SK-N-SH (cell line): ENCODE data around the gene TNFAIP2. TPM values are rescaled to one million over a fixed set of nuclear protein-coding genes. Genes with fewer than 3 reads are reported as not detected.
A peak's percentile ranks its signal among the peaks of the same experiment; 100 is the strongest.

ENCODE experiments used
- CTCF ChIA-PET: fragments of 300-600, 350-600 bp; formaldehyde crosslinking; extraction: SDS; loops from one replicate; lab custom pipeline; 2021; lab: Yijun Ruan, JAX
- POLR2A ChIA-PET: fragments of 350-600 bp; sonication (Branson Sonifier 250); formaldehyde crosslinking; extraction: SDS; loops from one replicate; lab custom pipeline; 2020; ENCODE audit warnings: antibody characterized with exemption, inconsistent platforms; lab: Yijun Ruan, JAX
- DNase-seq: peaks from one replicate; pipeline ENCODE4 v3.0.0; 2012
- H2AFZ ChIP-seq: fragments of 200-600 bp; sonication (generic); 2 replicates; pipeline ENCODE4 v1.8.1; 2016; ENCODE audit warnings: antibody characterized with exemption, mild to moderate bottlenecking, low read depth
- H3F3A ChIP-seq: fragments of 200-600 bp; sonication (generic); replicated peaks from 2 replicates; pipeline ENCODE3; 2016; ENCODE audit warnings: antibody characterized with exemption, mild to moderate bottlenecking; ENCODE audit not compliant: insufficient read depth
- H3K27ac ChIP-seq, 2 experiments: fragments of 200-500 bp in 1 of 2; fragments of 200-600 bp in 1 of 2; sonication (Bioruptor generic) in 1 of 2; sonication (generic), shearing (Covaris generic) in 1 of 2; 2 replicates each; pipeline versions ENCODE4 v1.5.1 to v1.6.1; 2014 to 2016; ENCODE audit warnings: low read depth in 2 of 2, inconsistent platforms in 1 of 2, low read length in 1 of 2, mild to moderate bottlenecking in 1 of 2, mixed read lengths in 1 of 2
- H3K27me3 ChIP-seq: fragments of 200-600 bp; sonication (generic), shearing (Covaris generic); 2 replicates; pipeline ENCODE4 v1.6.1; 2016; ENCODE audit warnings: mixed run types; ENCODE audit not compliant: insufficient read depth
- H3K36me3 ChIP-seq, 2 experiments: fragments of 200-500 bp in 1 of 2; fragments of 200-600 bp in 1 of 2; sonication (Bioruptor generic) in 1 of 2; sonication (generic) in 1 of 2; replicated peaks in 1 of 2; 2 replicates each; pipeline versions ENCODE3 to v1.5.1; 2014 to 2016; ENCODE audit warnings: low read length in 1 of 2, mild to moderate bottlenecking in 1 of 2; ENCODE audit not compliant: insufficient read depth in 2 of 2, control insufficient read depth in 1 of 2
- H3K4me1 ChIP-seq, 2 experiments: fragments of 200-500 bp in 1 of 2; fragments of 200-600 bp in 1 of 2; sonication (Bioruptor generic) in 1 of 2; sonication (generic), shearing (Covaris generic) in 1 of 2; 2 replicates each; pipeline versions ENCODE4 v1.5.1 to v1.6.1; 2014 to 2016; ENCODE audit warnings: low read depth in 1 of 2, low read length in 1 of 2, mixed run types in 1 of 2; ENCODE audit not compliant: insufficient read depth in 2 of 2, control insufficient read depth in 1 of 2
- H3K4me2 ChIP-seq: fragments of 200-600 bp; sonication (generic), shearing (Covaris generic); 2 replicates; pipeline ENCODE4 v1.6.1; 2017; ENCODE audit warnings: mixed run types
- H3K4me3 ChIP-seq, 2 experiments: fragments of 200-500 bp in 1 of 2; fragments of 200-600 bp in 1 of 2; sonication (Bioruptor generic) in 1 of 2; sonication (generic), shearing (Covaris generic) in 1 of 2; 2 replicates each; pipeline versions ENCODE4 v1.5.1 to v1.8.1; 2014 to 2016; ENCODE audit warnings: low read depth in 2 of 2, inconsistent platforms in 1 of 2, low read length in 1 of 2, mild to moderate bottlenecking in 1 of 2, mixed read lengths in 1 of 2, moderate library complexity in 1 of 2
- H3K79me2 ChIP-seq: fragments of 200-600 bp; sonication (generic); 2 replicates; pipeline ENCODE4 v1.8.1; 2017; ENCODE audit warnings: mild to moderate bottlenecking; ENCODE audit not compliant: insufficient read depth
- H3K9ac ChIP-seq: fragments of 200-600 bp; sonication (generic); 2 replicates; pipeline ENCODE4 v1.6.1; 2017; ENCODE audit warnings: mixed run types
- H3K9me2 ChIP-seq: fragments of 200-600 bp; sonication (generic); 2 replicates; pipeline ENCODE4 v1.6.1; 2017; ENCODE audit warnings: mixed run types
- H3K9me3 ChIP-seq: fragments of 200-600 bp; sonication (generic); 2 replicates; pipeline ENCODE4 v1.6.1; 2017; ENCODE audit warnings: mixed run types, mild to moderate bottlenecking, moderate library complexity
- H4K20me1 ChIP-seq: fragments of 200-600 bp; sonication (generic); 2 replicates; pipeline ENCODE4 v1.6.1; 2017; ENCODE audit warnings: mild to moderate bottlenecking, mixed run types; ENCODE audit not compliant: insufficient read depth
- CHD2 ChIP-seq: fragments of 150-350 bp; IDR thresholded peaks from 2 replicates; pipeline ENCODE4 v1.6.1; 2018; ENCODE audit warnings: low read length; ENCODE audit not compliant: partially characterized antibody
- GABPA ChIP-seq: IDR thresholded peaks from 2 replicates; pipeline ENCODE4 v1.4.0; 2012; ENCODE audit warnings: low read depth, mild to moderate bottlenecking
- JUND ChIP-seq: IDR thresholded peaks from 2 replicates; pipeline ENCODE4 v1.4.0; 2012
- NFIC ChIP-seq: IDR thresholded peaks from 2 replicates; pipeline ENCODE4 v1.4.0; 2012; ENCODE audit warnings: borderline replicate concordance
- NRF1 ChIP-seq: IDR thresholded peaks from 2 replicates; pipeline ENCODE4 v1.6.1; 2012; ENCODE audit warnings: low read depth, mild to moderate bottlenecking, low read length
- POLR2AphosphoS5 ChIP-seq: IDR thresholded peaks from 2 replicates; pipeline ENCODE4 v1.6.1; 2012; ENCODE audit warnings: low read depth, low read length
- RAD21 ChIP-seq: IDR thresholded peaks from 2 replicates; pipeline ENCODE4 v1.6.1; 2012; ENCODE audit warnings: mild to moderate bottlenecking, low read length
- RCOR1 ChIP-seq: fragments of 150-350 bp; IDR thresholded peaks from 2 replicates; pipeline ENCODE4 v1.6.1; 2017; ENCODE audit warnings: antibody characterized with exemption, low read length
- RFX5 ChIP-seq: IDR thresholded peaks from 2 replicates; pipeline ENCODE4 v1.6.1; 2012; ENCODE audit warnings: mild to moderate bottlenecking, improper control_type of control experiment, low read length
- SMC3 ChIP-seq: IDR thresholded peaks from 2 replicates; pipeline ENCODE4 v1.6.1; 2012; ENCODE audit warnings: low read depth, low read length, improper control_type of control experiment
- TAF1 ChIP-seq: IDR thresholded peaks from 2 replicates; pipeline ENCODE4 v1.6.1; 2012; ENCODE audit warnings: low read depth, mild to moderate bottlenecking, low read length, moderate library complexity, borderline replicate concordance
- YY1 ChIP-seq: IDR thresholded peaks from 2 replicates; pipeline ENCODE4 v1.4.0; 2012; ENCODE audit warnings: low read depth, mild to moderate bottlenecking
- WGBS: methylation state at CpG from one replicate; pipeline ENCODE4 v1.1.6; 2017; ENCODE audit warnings: low lambda C conversion rate; 5-methylcytosine and 5-hydroxymethylcytosine counted together
- polyA plus RNA-seq, 3 experiments: library from polyadenylated mRNA; depleted of rRNA; stranded (reverse); fragments of >200 nt; gene quantifications; 2 replicates each; pipeline ENCODE4 v1.2.3, GENCODE V29; 2012
- TF ChIP-seq, protein P1 (sequence below): fragments of 150-350 bp; IDR thresholded peaks from 2 replicates; pipeline ENCODE4 v1.6.1; 2017; ENCODE audit warnings: antibody characterized with exemption, low read length, low read depth, borderline replicate concordance
- TF ChIP-seq, protein P2 (sequence below): fragments of 150-350 bp; IDR thresholded peaks from 2 replicates; pipeline ENCODE4 v1.6.1; 2016; ENCODE audit warnings: mild to moderate bottlenecking, low read depth, low read length
- TF ChIP-seq, protein P3 (sequence below): IDR thresholded peaks from 2 replicates; pipeline ENCODE4 v1.4.0; 2012; ENCODE audit warnings: low read depth, borderline replicate concordance
- TF ChIP-seq, protein P4 (sequence below): IDR thresholded peaks from 2 replicates; pipeline ENCODE4 v1.4.0; 2012; ENCODE audit warnings: low read depth

Gene TNFAIP2
- polyA plus RNA-seq, 1 of the 3 experiments (the other 2 are of a cell fraction) = 16.0 TPM

DNA sequence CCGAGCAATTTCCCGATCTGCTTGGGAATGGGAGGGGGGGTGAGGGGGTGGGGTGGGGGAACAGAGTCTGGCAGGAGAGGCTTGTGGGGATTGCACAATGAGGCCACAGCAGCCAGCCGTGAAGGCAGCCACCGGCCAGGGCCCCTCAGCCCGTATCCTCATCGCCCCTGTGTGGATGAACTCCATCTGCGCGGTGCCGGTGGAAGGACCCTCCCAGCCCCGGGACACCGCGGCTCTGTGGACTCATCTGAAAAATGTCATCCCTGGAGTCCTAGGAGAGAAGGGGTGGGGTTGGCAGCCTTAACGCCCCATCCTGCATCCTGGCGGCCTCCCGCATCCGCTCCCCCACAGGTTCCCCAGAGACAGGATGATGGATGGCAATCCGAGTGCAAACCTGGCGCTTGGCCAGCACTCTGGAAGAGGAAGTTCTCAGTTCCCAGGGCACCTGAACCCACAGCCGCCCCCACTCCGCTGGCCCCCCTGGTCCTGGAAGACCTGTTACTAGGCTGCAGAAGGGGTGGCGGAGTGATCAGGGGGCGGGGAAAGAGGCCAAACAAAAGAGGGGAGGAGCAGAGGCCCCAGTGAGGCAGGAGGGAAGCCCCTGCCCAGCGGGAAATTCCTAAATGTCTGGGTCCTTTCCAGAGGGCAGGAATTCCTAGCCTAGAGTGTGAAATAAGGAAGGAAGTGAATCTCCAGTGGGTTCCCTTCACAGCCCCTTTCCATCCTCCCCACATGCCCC, 1.2 kb upstream of the TNFAIP2 start (continued):
- peak; percentile 69 for TF ChIP-seq GABPA
- TF ChIP-seq RCOR1 = peak; percentile 51
- TF ChIP-seq TAF1 = no peak; the same call in 1 of the 2 replicates
- no peak for TF ChIP-seq YY1
- TF ChIP-seq RAD21 = 0 out of 2 replicates have a peak, but pooled peaks have one; percentile 11
- TF ChIP-seq NFIC = peak; percentile 99
- TF ChIP-seq, protein P1, sequence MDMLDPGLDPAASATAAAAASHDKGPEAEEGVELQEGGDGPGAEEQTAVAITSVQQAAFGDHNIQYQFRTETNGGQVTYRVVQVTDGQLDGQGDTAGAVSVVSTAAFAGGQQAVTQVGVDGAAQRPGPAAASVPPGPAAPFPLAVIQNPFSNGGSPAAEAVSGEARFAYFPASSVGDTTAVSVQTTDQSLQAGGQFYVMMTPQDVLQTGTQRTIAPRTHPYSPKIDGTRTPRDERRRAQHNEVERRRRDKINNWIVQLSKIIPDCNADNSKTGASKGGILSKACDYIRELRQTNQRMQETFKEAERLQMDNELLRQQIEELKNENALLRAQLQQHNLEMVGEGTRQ = no peak
- TF ChIP-seq SMC3 = 0 out of 2 replicates have a peak, but pooled peaks have one; percentile 1
- TF ChIP-seq, protein P2, sequence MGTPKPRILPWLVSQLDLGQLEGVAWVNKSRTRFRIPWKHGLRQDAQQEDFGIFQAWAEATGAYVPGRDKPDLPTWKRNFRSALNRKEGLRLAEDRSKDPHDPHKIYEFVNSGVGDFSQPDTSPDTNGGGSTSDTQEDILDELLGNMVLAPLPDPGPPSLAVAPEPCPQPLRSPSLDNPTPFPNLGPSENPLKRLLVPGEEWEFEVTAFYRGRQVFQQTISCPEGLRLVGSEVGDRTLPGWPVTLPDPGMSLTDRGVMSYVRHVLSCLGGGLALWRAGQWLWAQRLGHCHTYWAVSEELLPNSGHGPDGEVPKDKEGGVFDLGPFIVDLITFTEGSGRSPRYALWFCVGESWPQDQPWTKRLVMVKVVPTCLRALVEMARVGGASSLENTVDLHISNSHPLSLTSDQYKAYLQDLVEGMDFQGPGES = no peak
- TF ChIP-seq, protein P3, sequence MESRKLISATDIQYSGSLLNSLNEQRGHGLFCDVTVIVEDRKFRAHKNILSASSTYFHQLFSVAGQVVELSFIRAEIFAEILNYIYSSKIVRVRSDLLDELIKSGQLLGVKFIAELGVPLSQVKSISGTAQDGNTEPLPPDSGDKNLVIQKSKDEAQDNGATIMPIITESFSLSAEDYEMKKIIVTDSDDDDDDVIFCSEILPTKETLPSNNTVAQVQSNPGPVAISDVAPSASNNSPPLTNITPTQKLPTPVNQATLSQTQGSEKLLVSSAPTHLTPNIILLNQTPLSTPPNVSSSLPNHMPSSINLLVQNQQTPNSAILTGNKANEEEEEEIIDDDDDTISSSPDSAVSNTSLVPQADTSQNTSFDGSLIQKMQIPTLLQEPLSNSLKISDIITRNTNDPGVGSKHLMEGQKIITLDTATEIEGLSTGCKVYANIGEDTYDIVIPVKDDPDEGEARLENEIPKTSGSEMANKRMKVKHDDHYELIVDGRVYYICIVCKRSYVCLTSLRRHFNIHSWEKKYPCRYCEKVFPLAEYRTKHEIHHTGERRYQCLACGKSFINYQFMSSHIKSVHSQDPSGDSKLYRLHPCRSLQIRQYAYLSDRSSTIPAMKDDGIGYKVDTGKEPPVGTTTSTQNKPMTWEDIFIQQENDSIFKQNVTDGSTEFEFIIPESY = no peak
- no peak for TF ChIP-seq NRF1
- TF ChIP-seq CHD2 = peak; percentile 27
- peak; percentile 48; the same call in 1 of the 2 replicates for TF ChIP-seq POLR2AphosphoS5
- no peak for TF ChIP-seq RFX5
- TF ChIP-seq JUND = no peak; the same call in 1 of the 2 replicates
- TF ChIP-seq, protein P4, sequence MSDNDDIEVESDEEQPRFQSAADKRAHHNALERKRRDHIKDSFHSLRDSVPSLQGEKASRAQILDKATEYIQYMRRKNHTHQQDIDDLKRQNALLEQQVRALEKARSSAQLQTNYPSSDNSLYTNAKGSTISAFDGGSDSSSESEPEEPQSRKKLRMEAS = no peak

DNA sequence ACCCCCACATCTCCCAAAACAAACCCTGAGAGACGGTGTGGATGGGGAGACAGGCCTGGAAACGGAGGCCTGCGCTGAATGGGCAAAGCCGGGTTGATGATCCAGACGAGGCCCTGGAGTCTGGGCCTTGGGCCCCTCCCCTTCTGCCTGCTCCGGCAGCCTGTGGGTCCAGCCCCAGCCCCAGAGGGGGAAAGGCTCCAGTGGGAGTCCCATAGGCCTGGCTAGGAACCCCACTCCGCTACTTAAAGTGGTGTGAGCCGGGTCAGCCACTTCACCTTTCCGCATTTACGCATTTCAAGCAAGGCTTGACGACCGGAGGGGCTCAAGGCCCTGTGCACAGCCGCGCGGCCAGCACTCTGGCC, 695 bp upstream of the TNFAIP2 start:
- Histone ChIP-seq H3F3A (peaks cover 9% of the 10 kb centered on the region), H2AFZ (peak overlapping the region; percentile 69; the same call in 1 of the 2 replicates), H3K9me2 (no peaks in the 10 kb centered on the region), H4K20me1 (no peaks in the 10 kb centered on the region), H3K4me2 (peak overlapping the region; percentile 66; the same call in 1 of the 2 replicates), H3K27ac (peak overlapping the region; percentile 27 to 69; a peak in 3 of 4 replicates), H3K9ac (peak overlapping the region; percentile 24; the same call in 1 of the 2 replicates), H3K27me3 (no peaks in the 10 kb centered on the region), H3K9me3 (no peaks in the 10 kb centered on the region), H3K36me3 (no peaks in the 10 kb centered on the region), H3K4me3 (no peak overlapping the region), H3K79me2 (no peaks in the 10 kb centered on the region), H3K4me1 (peaks cover 11 to 27% of the 10 kb centered on the region in 2 experiments)
- POLR2A ChIA-PET = no interaction called here
- DNase-seq = peak; percentile 60
- WGBS = 55% methylated on average over 13 of the region's 15 CpGs
- CTCF ChIA-PET = no interaction called here
- TF ChIP-seq RAD21 (no peak), GABPA (no peak)
- TF ChIP-seq, protein P1 = no peak
- TF ChIP-seq, all 33 proteins: peak for 0
